ENCODE data around the gene CLDN16.
A peak's percentile ranks its signal among the peaks of the same experiment; 100 is the strongest.

Gene CLDN16

DNA sequence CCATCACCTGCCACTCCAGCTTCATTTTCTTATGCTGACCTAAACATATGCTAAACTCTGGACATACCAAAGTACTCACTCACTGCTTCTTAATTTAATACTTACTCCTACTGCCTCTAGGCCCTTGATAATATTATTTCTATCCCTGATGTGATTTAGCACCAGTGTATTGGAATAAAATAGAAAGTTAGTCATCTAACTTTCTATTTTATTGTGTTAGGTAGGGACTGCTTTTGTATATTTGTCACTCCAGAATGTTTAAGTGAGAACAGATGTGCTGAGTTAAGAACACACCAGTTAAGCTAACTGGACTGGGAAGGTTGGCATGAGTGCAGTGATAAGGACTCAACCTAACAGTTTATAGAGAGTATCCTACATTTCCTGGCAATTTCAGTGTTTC, 6.5 kb upstream of the CLDN16 start:
- no peak for DNase-seq

DNA sequence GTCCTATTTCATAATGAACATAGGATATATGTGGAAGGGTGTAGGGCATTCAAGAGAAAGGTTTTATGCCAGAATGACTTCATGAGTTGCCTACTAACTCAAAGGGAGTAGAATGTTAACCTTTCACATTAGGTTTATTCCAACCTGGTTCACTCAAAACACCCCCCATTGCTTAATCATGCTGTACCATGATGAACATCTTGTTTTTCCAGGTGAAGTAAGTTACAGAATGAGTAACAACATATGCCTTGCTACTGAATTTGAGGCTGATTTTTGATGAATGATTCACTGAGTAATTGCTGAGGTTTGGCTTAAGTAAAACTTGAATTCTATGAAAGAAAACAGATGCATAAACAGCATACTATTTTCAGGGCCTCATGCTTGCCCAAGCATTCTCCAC, 5.9 kb upstream of the CLDN16 start:
- no peak for DNase-seq

DNA sequence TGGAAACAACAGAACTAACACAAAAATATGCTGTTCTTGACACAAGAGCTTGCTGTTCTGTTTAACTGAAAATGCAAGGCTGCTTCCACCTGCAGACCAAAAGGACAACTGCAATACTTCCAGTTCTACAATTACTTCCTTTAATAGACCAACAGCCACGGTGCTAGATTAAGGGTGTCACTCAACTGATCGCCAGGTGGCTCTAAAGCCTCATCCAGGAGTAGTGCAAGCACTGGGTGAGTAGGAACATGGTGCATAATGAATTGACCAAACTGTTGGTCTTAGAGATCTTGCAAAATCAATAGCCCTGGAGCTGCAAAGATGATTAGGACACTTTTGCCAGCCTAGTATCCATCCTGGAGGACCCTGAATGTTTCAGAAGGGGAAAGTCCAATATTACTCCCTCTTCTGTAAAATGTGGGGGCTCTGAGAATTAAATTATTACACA, 3.6 kb upstream of the CLDN16 start:
- peak; percentile 12 for DNase-seq

DNA sequence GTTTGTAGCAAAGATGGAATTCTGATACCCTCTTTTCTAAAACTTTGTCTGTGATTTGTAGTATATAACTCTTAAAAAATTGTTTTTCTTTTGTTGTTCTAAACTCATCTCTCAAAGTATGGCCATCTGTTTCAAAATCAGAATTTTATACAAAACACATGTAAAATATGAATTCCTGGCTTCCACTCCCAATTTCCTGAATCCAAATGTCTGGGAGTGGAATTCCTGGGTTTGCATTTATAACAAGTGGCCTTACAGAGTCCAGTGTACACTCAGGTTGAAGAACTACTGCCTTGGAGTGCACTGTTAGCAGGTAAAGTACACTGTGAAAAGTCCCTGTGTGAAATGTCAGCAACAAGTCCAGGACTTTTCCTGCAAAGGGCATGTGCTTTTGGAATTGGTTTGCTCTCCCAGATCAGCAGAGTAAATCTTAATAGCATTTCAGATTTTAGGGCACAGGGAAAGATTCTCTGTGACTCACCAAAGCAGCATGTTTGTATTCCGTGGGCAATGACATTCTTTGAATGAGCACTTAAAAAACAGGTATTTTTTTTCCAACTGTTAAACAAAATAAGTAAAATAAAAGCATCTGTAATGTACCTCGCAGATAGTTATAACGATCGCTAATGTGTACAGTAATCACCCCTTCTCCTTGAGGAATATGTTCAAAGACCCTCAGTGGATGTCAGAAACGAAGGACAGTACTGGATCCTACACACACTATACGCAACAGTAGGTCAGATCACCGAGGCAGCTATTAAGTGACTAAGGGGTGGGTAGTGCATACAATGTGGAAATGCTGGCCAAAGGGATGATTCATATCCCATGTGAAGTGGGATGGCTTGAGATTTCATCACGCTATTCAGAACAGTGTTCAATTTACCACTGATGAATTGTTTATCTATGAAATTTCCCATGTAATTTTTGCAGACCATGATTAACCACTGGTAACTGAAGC, 2.0 kb upstream of the CLDN16 start:
- no peak for DNase-seq

DNA sequence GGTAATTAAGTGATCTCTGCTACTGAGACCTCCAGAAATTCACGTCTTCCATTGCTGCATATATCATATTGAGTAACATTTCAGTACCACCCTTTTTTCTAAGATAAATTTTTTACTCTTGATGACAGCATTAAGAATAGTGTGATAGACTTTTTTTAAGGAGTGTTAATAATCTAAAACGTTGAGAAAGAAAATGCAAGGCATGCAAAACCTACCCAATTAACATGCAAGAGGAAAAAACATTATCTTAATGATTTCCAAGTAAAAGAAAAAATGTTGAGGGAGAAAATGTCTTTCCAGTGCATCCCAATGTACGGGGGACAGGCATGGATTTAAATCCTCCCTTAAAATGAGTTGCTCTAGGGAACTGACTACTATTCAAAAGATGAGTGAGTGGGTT, 740 bp downstream of the CLDN16 start:
- DNase-seq, result no peak

DNA sequence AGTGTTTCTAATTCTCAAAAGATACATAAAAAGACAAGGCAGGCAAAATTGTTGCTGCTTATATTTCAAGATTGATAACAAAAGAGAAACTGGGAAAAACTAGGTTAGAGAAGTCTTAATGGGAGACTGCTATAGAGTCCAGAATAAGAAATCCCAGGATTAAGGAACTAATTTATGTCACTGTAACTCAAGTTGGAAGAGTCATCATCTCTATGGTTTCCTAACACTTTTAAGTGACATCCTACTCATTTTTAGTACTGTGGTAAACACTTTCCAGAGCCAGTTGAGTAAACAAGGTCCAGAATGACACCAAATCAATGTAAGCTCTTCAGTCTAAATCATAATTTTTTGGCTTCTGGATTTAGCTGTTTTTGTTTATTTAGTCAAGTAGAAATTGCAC, 8.0 kb downstream of the CLDN16 start:
- no peak for DNase-seq

DNA sequence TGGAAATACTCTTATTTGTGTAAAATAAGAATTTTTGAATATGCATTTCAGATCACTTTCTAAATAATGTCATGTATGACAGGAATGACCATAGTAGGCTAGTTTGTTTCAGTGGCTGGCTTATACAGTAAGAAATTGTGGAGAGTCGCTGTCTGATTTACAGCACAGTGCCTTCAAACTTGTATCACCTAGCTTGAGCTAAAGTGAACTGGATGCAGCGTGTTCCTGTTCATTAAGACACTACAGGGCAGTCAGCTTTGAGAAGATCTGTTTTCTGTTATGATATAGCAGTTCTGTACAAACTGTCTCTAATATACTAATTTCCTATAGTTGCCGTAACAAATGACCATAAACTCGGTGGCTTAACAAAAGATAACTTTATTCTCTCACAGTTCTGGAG, 9.9 kb downstream of the CLDN16 start:
- no peak for DNase-seq

DNA sequence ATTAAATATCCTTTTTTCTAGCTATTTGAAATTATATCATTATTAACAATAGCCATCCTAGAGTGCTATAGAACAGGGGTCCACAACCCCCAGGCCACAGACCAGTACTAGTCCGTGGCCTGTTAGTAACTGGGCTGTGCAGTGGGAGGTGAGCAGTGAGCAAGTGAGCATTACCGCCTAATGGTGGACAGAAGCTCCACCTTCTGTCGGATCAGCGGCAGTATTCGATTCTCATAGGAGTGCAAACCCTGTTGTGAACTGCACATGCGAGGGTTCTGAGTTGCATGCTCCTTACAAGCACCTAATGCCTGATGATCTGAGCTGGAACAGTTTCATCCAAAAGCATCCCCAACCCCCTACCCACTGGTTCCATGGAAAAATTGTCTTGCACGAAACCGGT, 11.7 kb downstream of the CLDN16 start:
- no peak for DNase-seq

DNA sequence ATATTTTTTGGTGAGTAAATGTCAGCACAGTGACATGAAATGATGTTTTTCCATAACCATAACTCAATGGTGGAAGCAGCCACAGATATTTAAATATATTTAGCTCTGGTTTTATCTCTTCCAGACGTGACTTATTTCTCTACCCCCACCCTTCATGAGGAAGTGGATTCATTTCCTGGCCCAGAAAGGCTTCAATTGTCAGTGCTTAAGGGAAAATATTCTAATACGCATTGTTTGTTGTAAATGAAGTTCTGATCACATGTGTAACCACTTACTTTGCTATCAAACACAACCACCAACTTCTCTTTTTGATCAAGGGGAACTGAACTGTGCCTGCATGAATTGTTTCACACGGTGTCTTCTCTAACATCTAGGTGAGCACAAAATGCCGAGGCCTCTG, 14.0 kb downstream of the CLDN16 start:
- no peak for DNase-seq

DNA sequence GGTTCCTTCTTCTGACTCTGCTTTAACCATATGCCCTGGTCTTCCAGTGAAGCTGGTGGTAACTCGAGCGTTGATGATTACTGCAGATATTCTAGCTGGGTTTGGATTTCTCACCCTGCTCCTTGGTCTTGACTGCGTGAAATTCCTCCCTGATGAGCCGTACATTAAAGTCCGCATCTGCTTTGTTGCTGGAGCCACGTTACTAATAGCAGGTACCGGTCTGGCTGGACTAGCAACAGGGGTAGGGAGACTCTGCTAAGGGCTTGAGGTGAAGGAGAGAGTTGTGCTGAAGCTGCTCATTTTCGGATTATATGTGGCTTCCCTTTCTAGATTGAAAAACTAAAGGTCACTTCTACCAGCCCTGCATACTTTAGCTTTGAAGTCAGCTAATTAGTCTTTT, 16.8 kb downstream of the CLDN16 start:
- DNase-seq, result no peak

DNA sequence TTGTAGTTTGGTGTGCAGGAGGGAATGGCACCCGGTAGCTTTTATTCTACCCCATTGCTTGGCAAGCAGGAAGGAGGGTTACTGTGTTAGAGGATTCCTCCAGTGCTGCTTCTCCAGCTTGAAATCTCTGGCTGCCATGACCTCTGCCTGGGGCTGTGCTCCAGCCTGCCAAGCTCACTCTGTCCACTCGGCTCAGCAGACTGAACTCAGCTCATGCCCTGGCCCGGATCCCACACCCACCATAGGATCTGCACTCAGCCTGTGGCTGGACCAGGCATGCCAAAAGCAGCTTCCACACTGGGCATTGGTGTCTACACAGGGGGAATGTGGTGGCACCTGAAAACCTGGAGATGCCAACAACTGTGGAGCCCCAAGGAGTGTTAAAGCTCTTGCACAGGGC, 26.3 kb downstream of the CLDN16 start:
- DNase-seq, result no peak

DNA sequence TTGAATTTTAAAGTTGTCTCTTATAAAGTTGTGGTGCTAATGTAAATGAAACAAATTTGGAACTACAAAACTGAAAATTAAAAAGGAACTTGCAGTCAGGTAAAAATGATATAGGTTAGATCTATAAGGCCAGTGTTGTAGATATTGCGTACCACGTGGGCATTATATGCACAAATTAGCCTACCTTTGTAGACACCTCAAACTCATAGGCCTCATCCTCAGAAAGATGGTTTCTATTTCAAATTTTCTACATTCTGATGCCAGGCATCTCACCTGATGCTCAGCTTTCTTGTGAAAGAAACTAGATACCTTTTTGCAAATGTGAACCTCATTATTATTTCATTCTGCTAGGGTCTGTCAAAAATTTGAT, 36.1 kb downstream of the CLDN16 start:
- DNase-seq, result no peak

DNA sequence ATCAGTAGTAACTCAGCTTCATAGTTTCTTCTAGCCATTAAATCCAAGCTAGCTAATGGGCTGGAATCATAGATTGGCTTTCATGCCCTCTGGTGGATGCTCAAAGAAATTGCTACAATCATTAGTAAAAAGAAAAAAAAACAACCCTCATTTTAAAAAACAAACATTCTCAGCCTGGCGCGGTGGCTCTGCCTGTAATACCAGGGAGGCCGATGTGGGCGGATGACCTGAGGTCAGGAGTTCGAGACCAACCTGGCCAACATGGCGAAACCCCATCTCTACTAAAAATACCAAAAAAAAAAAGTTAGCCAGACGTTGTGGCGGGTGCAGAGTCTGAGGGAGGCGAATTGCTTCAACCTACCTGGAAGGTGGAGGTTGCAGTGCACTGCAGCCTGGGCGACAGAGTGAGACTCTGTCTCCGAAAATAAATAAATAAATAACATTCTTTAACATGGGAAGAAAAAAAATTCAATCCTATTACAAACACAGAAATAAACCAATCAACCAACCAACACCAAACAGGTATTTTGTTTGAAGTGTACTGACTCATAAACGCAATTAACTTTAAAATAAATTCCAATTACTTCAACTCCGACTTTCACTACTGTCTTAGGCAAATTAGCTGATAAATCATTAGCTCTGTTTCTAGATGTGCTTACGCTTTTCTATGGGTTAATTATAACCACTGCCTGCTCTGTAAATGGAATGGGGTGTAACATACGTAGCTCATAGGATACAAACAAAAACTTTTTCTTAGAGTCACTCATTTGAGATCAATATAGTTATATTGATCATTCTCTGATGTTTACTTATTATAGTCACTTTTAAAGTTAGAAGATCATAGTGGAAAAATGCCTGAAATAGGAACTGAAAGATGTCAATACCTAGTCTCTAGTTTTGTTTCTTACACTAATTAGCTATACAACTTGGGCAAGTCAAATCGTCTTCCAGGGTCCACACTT, 36.8 kb downstream of the CLDN16 start:
- DNase-seq, result peak; percentile 27

DNA sequence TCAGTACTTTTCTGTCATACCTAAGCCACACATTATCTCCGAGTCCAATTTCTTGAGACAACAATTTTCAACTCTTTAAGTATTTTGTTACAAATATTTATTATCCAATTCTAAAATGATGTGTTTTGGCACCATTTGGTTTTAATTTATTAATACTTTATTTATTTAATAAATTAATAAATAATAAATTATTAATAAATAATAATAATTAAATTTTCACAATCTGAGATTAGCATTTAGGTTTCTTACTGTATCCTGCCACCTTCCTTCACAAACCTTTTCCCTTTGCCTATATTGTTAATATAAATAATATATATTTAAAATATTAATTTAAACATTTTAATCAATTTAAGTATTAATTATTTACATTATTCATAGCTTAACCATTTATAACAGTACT, 37.9 kb downstream of the CLDN16 start:
- DNase-seq, result no peak

DNA sequence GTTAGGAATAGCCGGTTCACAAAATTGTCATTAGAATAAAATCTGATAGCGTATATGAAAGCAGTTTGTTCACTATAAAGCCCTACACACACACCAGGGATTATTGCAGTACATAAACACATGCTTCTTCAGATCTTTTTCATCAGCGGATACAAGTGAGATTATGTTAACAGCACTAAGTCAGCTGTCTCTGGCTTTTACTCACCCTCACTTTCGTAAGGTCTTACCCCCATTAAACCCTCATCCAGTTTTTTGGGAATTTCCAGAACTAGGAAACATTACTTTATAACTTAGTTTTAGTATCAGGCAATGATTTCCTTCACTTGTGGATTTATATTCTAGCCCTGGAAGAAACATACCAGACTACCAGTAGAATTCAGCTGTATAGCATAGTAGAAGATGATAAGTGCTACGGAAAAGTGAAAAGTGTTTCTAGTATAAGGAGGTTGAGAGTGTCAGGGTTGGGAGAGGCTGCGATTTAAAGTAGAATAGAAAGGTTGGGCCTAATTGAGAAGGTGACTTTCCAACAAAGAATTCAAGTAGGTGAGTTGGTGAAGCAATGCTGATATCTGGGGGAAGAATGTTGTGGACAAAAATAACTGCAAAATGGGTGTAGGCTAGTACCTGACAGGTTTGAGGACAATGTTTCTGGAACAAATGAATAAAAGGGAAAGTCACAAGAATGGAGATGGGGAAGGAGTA, 39.0 kb downstream of the CLDN16 start:
- no peak for DNase-seq

DNA sequence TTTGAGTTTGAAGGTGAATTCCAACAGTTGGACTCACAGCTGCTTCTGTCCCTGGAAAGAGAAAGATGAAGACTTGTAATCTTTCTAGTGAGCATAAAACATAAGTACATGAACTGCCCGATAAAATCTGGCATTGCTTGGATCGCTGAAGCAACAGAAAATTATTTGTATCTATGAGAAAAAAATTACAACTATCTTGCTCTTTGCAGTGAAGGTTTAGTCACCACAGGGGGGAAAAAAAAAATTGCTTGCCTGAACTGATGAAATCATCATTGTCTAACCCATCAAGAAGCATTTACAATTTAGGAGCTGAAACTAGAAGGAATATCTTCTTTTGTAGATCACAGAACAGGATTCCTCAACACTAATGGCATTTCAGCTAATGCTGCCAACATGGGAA, 41.7 kb downstream of the CLDN16 start:
- no peak for DNase-seq

DNA sequence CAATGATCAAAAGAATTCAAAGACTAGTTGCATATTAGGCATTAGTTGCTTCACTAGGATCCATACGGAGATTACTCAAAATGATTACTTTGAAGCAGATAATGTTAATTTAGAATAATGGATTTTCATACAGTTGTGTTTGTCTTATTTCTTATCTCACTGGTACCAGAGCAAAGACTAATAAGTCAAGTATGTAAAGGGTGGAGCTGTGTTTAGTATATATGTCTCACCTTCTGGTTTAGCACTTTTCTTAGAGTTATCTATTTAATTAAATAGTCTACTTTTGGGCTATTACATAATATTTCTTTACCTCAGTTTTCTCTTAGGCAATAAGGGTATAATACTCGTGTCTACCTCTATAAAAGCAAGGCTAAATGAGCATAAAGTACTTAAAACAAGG, 42.9 kb downstream of the CLDN16 start:
- DNase-seq, result no peak

DNA sequence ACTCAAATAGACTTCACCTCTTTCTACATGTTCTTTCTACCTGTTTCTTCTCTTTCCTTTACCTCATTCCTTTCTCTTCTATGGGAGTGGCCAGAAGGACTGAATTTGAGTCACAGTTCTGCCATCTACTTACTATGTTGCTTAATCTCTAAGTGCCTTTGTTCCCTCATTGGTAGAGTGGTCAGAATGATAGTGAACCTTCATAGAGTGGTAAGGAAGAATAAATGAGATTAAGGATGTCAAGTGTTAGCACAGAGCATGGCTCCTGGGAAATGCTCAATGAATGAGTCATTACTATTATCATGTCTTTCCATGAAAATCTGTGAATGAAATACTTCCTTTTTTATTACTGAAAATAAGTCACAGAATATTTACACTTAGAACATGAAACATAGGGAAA, 44.3 kb downstream of the CLDN16 start:
- no peak for DNase-seq

DNA sequence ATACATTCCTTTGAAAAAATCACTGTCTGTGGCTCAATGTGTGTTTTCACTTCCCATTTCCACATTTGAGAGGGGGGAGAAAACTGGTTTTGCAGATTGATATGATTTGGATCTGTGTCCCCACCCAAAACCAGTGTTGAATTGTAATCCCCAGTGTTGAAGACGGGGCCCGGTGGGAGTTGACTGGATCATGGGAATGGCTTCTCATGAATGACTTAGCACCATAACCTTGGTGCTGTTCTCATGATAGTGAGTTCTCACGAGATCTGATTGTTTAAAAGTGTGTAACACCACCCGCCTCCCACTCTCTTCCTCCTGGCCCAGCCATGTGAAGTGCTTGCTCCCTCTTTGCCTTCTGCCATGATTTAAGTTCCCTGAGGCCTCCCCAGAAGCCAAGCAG, 45.7 kb downstream of the CLDN16 start:
- no peak for DNase-seq

DNA sequence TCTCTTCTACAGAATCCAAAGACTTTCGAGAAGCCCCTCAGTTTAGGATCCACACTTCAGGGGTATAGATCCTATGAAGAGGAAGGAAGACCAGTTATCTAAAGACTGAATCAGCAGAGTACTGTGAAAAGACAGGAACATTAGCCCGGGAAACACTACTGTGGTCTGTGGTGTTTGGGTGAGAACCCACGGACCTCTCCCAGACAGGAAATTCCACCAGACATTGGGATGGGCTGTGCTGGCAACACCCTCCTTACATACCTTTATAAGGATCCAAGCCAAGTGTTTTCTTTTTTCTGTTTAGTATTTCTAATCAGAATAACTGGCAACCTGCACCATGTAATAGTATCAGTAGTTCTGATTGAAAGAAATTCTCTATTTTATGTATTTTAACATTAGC, 47.7 kb downstream of the CLDN16 start:
- DNase-seq, result no peak

DNA sequence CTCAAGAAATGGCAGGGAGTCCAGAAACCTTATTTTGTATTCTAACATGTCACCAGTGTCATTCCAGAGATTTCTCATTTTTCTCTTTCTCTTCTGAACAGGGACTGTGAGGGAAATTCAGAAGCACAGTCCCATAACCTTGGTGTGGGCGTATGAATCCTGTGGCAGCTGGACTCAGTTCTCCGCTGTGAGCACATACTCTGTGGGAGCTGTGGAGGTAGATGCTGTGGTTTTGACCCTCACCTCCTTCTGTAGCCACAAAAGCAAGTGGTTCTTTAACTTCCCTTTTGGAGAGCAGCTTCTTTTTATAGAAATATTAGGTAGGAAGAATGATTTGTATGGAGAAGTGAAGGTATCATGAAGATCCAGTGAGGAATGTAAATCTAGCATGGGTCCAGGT, 48.4 kb downstream of the CLDN16 start:
- DNase-seq, result no peak

DNA sequence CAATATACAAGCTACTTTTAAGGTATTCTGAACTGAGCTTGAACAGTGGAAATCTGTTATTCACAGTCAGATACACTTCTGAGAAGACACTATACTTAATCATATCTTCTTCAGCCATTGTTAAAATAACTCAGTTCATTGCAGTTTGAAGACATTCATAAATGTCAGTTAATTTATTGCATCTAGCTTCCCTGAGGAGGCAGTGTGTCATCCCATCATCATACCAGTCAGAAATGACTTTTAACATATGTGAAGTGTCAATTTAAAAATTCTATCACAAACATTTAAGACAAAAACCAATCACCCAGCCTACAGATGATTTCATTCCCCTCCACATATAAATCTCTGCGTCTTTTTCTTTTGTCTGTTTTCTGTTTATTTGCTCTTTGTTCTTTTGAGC, 54.3 kb downstream of the CLDN16 start:
- DNase-seq, result no peak

DNA sequence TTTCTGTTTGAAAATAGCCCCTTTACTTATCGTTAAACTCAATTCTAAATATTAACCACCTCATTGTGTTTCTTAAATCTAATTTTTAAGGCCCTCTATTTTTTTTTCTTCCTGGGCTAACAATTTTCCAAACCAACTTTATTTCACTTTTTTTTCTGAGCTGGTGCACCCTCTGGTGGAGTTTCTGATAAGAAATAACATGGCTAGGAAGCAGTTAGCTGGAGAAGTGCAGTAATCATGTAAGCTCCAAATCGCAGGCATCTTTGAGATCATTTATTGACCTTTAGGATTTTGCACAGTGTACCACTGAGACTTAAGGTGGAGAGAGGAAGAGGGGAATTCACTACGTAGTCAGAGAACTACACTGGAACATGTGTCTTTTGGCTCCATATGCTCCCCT, 55.3 kb downstream of the CLDN16 start:
- DNase-seq, result no peak
